Stimulated activated naive CD8-positive, alpha-beta T cell treated with anti-CD3 and anti-CD28 coated beads, Interleukin-15, Interleukin-2, amounts not matched to agents 100 U/mL and 50 U/mL, for 24 hours (primary cell): ENCODE results near the gene POGZ.
"Not testable (repeated sequence)": the region's sequence is repeated elsewhere in the genome, so short reads cannot be mapped to it uniquely, and the experiment has no call there.

Experiments
- ATAC-seq: fragments of 150-1000 bp; cut with Tn5 transposase; one replicate; pipeline ENCODE4 v1.10.0; 2021
- DNase-seq: peaks from one replicate; pipeline ENCODE4 v3.0.0; 2021

Gene POGZ

GRCh38 chr1:151478140-151478812 is 19.0 kb upstream of the POGZ start:
- no peak for DNase-seq
- ATAC-seq = no peak

GRCh38 chr1:151477066-151477465 is 17.8 kb upstream of the POGZ start:
- no peak for ATAC-seq
- no peak for DNase-seq

- no peak for DNase-seq
- ATAC-seq = no peak
Measured at GRCh38 chr1:151476083-151476482, 16.8 kb upstream of the POGZ start.

GRCh38 chr1:151475175-151475574 is 15.9 kb upstream of the POGZ start:
- ATAC-seq (peak; percentile 52), DNase-seq (no peak)

- DNase-seq (no peak), ATAC-seq (no peak)
Measured at GRCh38 chr1:151474745-151475144, 15.5 kb upstream of the POGZ start.

- peak; percentile 25 for DNase-seq
Measured at GRCh38 chr1:151472856-151473731, 13.8 kb upstream of the POGZ start.

GRCh38 chr1:151465026-151465425 is 5.7 kb upstream of the POGZ start:
- no peak for DNase-seq
- no peak for ATAC-seq

More at GRCh38 chr1:151472856-151473731, 13.8 kb upstream of the POGZ start:
- no peak for ATAC-seq

GRCh38 chr1:151461694-151462093 is 2.4 kb upstream of the POGZ start:
- DNase-seq (no peak), ATAC-seq (no peak)

GRCh38 chr1:151458802-151459330 is 428 bp downstream of the POGZ start:
- peak; percentile 65 for ATAC-seq

GRCh38 chr1:151457911-151458801 is 1.1 kb downstream of the POGZ start:
- peak; percentile 62 for DNase-seq
- ATAC-seq = peak; percentile 63

More at GRCh38 chr1:151458802-151459330, 428 bp downstream of the POGZ start:
- DNase-seq = peak; percentile 63

GRCh38 chr1:151455966-151456365 is 3.3 kb downstream of the POGZ start:
- DNase-seq = no peak

GRCh38 chr1:151455231-151455630 is 4.1 kb downstream of the POGZ start:
- no peak for DNase-seq
- ATAC-seq = no peak

More at GRCh38 chr1:151455966-151456365, 3.3 kb downstream of the POGZ start:
- no peak for ATAC-seq

GRCh38 chr1:151447696-151448095 is 11.6 kb downstream of the POGZ start:
- DNase-seq (no peak), ATAC-seq (no peak)

- ATAC-seq = no peak
Measured at GRCh38 chr1:151444783-151445177, 14.5 kb downstream of the POGZ start.

GRCh38 chr1:151443846-151444782 is 15.2 kb downstream of the POGZ start:
- ATAC-seq = peak; percentile 97
- DNase-seq = peak; percentile 67

More at GRCh38 chr1:151444783-151445177, 14.5 kb downstream of the POGZ start:
- DNase-seq = no peak

GRCh38 chr1:151437396-151437795 is 21.9 kb downstream of the POGZ start:
- DNase-seq, ATAC-seq: not testable (repeated sequence)

- DNase-seq (no peak), ATAC-seq (no peak)
Measured at GRCh38 chr1:151436985-151437384, 22.3 kb downstream of the POGZ start.

- ATAC-seq (no peak), DNase-seq (no peak)
Measured at GRCh38 chr1:151435174-151435573, 24.1 kb downstream of the POGZ start.

GRCh38 chr1:151433827-151434226 is 25.5 kb downstream of the POGZ start:
- not testable (repeated sequence) for DNase-seq, ATAC-seq

- ATAC-seq (no peak), DNase-seq (no peak)
Measured at GRCh38 chr1:151428068-151428467, 31.2 kb downstream of the POGZ start.

GRCh38 chr1:151425103-151425502 is 34.2 kb downstream of the POGZ start:
- ATAC-seq (no peak), DNase-seq (no peak)
